Gastrocnemius medialis (tissue), 4 donors: ENCODE results near the gene EIF2D.

ENCODE experiments used
- POLR2A ChIP-seq, 2 donors: fragments of 450-650 bp; IDR thresholded peaks; one replicate each; pipeline ENCODE4 v1.6.1; 2017; ENCODE audit warnings: antibody characterized with exemption in 2 of 2, mild to moderate bottlenecking in 2 of 2, moderate library complexity in 2 of 2
- TF ChIP-seq, protein P1 (sequence below), 5 experiments: fragments of 450-650 bp in 3 of 5; fragments of 200-600 bp in 2 of 5; sonication (generic) in 2 of 5; IDR thresholded peaks in 4 of 5; conservative IDR thresholded peaks in 1 of 5; 1 replicate in 4 of 5; 2 replicates in 1 of 5; pipeline ENCODE4 v1.5.1; 2016 to 2019; ENCODE audit warnings: antibody characterized with exemption in 5 of 5, mild to moderate bottlenecking in 3 of 5, moderate library complexity in 3 of 5

DNA sequence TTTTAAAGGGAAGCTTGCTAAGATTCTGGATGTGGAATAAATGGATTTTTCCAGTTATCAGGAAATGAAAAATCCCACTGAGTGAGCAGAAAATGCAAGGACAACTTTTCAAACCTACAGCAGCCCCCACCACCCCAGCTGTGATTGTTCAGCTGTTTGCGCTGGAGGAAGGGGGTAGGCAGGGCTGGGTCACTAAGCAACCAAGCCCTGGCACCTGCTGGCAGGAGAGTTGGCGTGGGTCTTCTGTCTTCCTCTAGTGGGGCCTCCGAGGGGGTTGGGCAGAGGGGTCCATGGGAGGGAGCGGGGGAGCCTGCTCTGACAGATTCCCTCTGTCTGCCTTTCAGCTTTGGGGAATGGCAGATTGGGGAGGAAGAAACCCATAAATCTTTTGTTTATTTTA is 45.3 kb downstream of the EIF2D start:
- TF ChIP-seq, protein P1, sequence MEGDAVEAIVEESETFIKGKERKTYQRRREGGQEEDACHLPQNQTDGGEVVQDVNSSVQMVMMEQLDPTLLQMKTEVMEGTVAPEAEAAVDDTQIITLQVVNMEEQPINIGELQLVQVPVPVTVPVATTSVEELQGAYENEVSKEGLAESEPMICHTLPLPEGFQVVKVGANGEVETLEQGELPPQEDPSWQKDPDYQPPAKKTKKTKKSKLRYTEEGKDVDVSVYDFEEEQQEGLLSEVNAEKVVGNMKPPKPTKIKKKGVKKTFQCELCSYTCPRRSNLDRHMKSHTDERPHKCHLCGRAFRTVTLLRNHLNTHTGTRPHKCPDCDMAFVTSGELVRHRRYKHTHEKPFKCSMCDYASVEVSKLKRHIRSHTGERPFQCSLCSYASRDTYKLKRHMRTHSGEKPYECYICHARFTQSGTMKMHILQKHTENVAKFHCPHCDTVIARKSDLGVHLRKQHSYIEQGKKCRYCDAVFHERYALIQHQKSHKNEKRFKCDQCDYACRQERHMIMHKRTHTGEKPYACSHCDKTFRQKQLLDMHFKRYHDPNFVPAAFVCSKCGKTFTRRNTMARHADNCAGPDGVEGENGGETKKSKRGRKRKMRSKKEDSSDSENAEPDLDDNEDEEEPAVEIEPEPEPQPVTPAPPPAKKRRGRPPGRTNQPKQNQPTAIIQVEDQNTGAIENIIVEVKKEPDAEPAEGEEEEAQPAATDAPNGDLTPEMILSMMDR (IDR thresholded peaks at IDR 0.05 in 4 of 5, conservative IDR thresholded peaks at IDR 0.05 in 1 of 5) = no peak
- no peak for TF ChIP-seq POLR2A (IDR thresholded peaks at IDR 0.05)
